Endodermal cell (in vitro differentiated cells): ENCODE measurements around the gene ANKRD24. TPM values are rescaled to one million over a fixed set of nuclear protein-coding genes. Genes with fewer than 3 reads are reported as not detected.
A peak's percentile ranks its signal among the peaks of the same experiment; 100 is the strongest.

Experiments
- DNase-seq: peaks from one replicate; pipeline ENCODE4 v3.0.0-alpha.2; 2017
- H3K27ac ChIP-seq: 2 replicates; pipeline ENCODE4 v1.5.1; 2013; ENCODE audit warnings: mild to moderate bottlenecking, low read depth, low read length, moderate library complexity
- H3K27me3 ChIP-seq: 2 replicates; pipeline ENCODE4 v1.6.1; 2013; ENCODE audit warnings: mild to moderate bottlenecking, low read length, moderate library complexity; ENCODE audit not compliant: insufficient read depth, control insufficient read depth, poor library complexity, severe bottlenecking
- H3K36me3 ChIP-seq: 2 replicates; pipeline ENCODE4 v1.7.0; 2013; ENCODE audit warnings: mild to moderate bottlenecking, low read length, moderate library complexity; ENCODE audit not compliant: control insufficient read depth, insufficient read depth
- H3K4me1 ChIP-seq: one replicate; pipeline ENCODE4 v1.7.0; 2013; ENCODE audit warnings: low read length; ENCODE audit not compliant: control insufficient read depth, insufficient read depth
- H3K4me3 ChIP-seq: 2 replicates; pipeline ENCODE4 v1.5.1; 2013; ENCODE audit warnings: mild to moderate bottlenecking, low read length, moderate library complexity
- H3K9ac ChIP-seq: 2 replicates; pipeline ENCODE4 v1.6.1; 2013; ENCODE audit warnings: mild to moderate bottlenecking, low read length, moderate library complexity; ENCODE audit not compliant: poor library complexity, severe bottlenecking; ENCODE audit errors: extremely low read depth
- H3K9me3 ChIP-seq: 2 replicates; pipeline ENCODE4 v1.6.1; 2013; ENCODE audit warnings: mild to moderate bottlenecking, low read length, moderate library complexity; ENCODE audit not compliant: control insufficient read depth
- H3K27ac Mint-ChIP-seq: 2 replicates; pipeline ENCODE4 v1.8.0; 2020; ENCODE audit warnings: mixed read lengths
- H3K27me3 Mint-ChIP-seq: 2 replicates; pipeline ENCODE4 v1.8.0; 2021; ENCODE audit warnings: mild to moderate bottlenecking, mixed read lengths; ENCODE audit not compliant: insufficient read depth
- H3K36me3 Mint-ChIP-seq: 2 replicates; pipeline ENCODE4 v1.8.0; 2020; ENCODE audit warnings: low read depth, mixed read lengths
- H3K4me1 Mint-ChIP-seq: 2 replicates; pipeline ENCODE4 v1.8.0; 2020; ENCODE audit warnings: mixed read lengths
- H3K4me3 Mint-ChIP-seq: 2 replicates; pipeline ENCODE4 v1.8.0; 2020; ENCODE audit warnings: mild to moderate bottlenecking, moderate library complexity, mixed read lengths
- H3K9me3 Mint-ChIP-seq: 2 replicates; pipeline ENCODE4 v1.8.0; 2020; ENCODE audit warnings: mild to moderate bottlenecking, mixed read lengths
- CTCF ChIP-seq: fragments of 200-600 bp; sonication (generic); conservative IDR thresholded peaks from 2 replicates; pipeline ENCODE4 v1.5.0; 2021; ENCODE audit warnings: antibody characterized with exemption, mild to moderate bottlenecking
- WGBS, 2 experiments: methylation state at CpG; one replicate each; pipeline versions ENCODE4 v1.1.5 to v1.1.7; 2013; ENCODE audit warnings: missing lambda C conversion rate in 2 of 2, mixed read lengths in 1 of 2; ENCODE audit not compliant: insufficient coverage in 1 of 2, insufficient read length in 1 of 2; 5-methylcytosine and 5-hydroxymethylcytosine counted together
- total RNA-seq, 2 donors: library from RNA; stranded (reverse); fragmentation: NEBNext Ultra II Directional in 1 of 2; extraction: Animal tissue kit (Norgen Biotek cat#: 25700) in 1 of 2; gene quantifications; 2 replicates in 1 of 2; 3 replicates in 1 of 2; pipeline ENCODE4 v1.2.1, GENCODE V29; 2021

ANKRD24 gene
- total RNA-seq, 2 donors from 2014 or later = 0.77 to 2.0 TPM

- no peak overlapping the region for H3K4me3 Mint-ChIP-seq
- Histone ChIP-seq H3K9ac (no peak overlapping the region), H3K27me3 (peaks cover 25% of the 10 kb centered on the region), H3K4me3 (no peak overlapping the region), H3K9me3 (no peaks in the 10 kb centered on the region), H3K27ac (no peak overlapping the region), H3K4me1 (no peaks in the 10 kb centered on the region), H3K36me3 (no peaks in the 10 kb centered on the region)
- 11 to 16% methylated on average over 11 to 45 of the region's 45 CpGs for WGBS, 2 experiments
- peaks cover 31% of the 10 kb centered on the region for H3K27me3 Mint-ChIP-seq
- H3K36me3 Mint-ChIP-seq = peaks cover 4% of the 10 kb centered on the region
- H3K9me3 Mint-ChIP-seq = no peaks in the 10 kb centered on the region
- H3K4me1 Mint-ChIP-seq = no peaks in the 10 kb centered on the region
- no peak for TF ChIP-seq CTCF
- no peak overlapping the region for H3K27ac Mint-ChIP-seq
- DNase-seq = peak; percentile 95
Measured at GRCh38 chr19:4172861-4173473, 9.5 kb upstream of the ANKRD24 start.

GRCh38 chr19:4173479-4174212, 8.8 kb upstream of the ANKRD24 start:
- no peak overlapping the region for H3K4me3 ChIP-seq
- H3K9me3 ChIP-seq = no peaks in the 10 kb centered on the region
- Mint-ChIP-seq H3K4me1 (no peaks in the 10 kb centered on the region), H3K27ac (no peak overlapping the region), H3K36me3 (peaks cover 5% of the 10 kb centered on the region), H3K9me3 (no peaks in the 10 kb centered on the region), H3K27me3 (peaks cover 25% of the 10 kb centered on the region), H3K4me3 (no peak overlapping the region)
- no peak for DNase-seq
- 59 to 60% methylated on average over 8 to 11 of the region's 11 CpGs for WGBS, 2 experiments
- H3K27ac ChIP-seq = no peak overlapping the region
- peaks cover 2% of the 10 kb centered on the region for H3K36me3 ChIP-seq
- peaks cover 25% of the 10 kb centered on the region for H3K27me3 ChIP-seq
- no peak overlapping the region for H3K9ac ChIP-seq
- H3K4me1 ChIP-seq = no peaks in the 10 kb centered on the region
- no peak for TF ChIP-seq CTCF

- Histone ChIP-seq H3K9me3 (no peaks in the 10 kb centered on the region), H3K27ac (no peak overlapping the region), H3K4me1 (no peaks in the 10 kb centered on the region), H3K36me3 (peaks cover 6% of the 10 kb centered on the region), H3K27me3 (peaks cover 25% of the 10 kb centered on the region), H3K4me3 (no peak overlapping the region), H3K9ac (no peak overlapping the region)
- H3K9me3 Mint-ChIP-seq = no peaks in the 10 kb centered on the region
- no peak for DNase-seq
- no peak overlapping the region for H3K27ac Mint-ChIP-seq
- H3K4me1 Mint-ChIP-seq = no peaks in the 10 kb centered on the region
- peaks cover 20% of the 10 kb centered on the region for H3K27me3 Mint-ChIP-seq
- TF ChIP-seq CTCF = no peak
- 90 to 91% methylated on average over 10 to 21 of the region's 21 CpGs for WGBS, 2 experiments
- H3K36me3 Mint-ChIP-seq = peaks cover 10% of the 10 kb centered on the region
- H3K4me3 Mint-ChIP-seq = no peak overlapping the region
Measured at GRCh38 chr19:4174213-4174894, 8.1 kb upstream of the ANKRD24 start.
